ENCODE measurements around the gene GRIK4.

- no peak for TF ChIP-seq CTCF (IDR thresholded peaks at IDR 0.05)
- TF ChIP-seq POLR2A (IDR thresholded peaks at IDR 0.05), result no peak
These were observed 206.6 kb downstream of the GRIK4 start for GRCh38 chr11:120718171-120718570.
